DMS79 (cell line): Measurements from ENCODE around the gene MYO1B.

Experiments
- DNase-seq: peaks from one replicate; lab custom pipeline; 2025; lab: John Stamatoyannopoulos, UW

Gene MYO1B

DNA sequence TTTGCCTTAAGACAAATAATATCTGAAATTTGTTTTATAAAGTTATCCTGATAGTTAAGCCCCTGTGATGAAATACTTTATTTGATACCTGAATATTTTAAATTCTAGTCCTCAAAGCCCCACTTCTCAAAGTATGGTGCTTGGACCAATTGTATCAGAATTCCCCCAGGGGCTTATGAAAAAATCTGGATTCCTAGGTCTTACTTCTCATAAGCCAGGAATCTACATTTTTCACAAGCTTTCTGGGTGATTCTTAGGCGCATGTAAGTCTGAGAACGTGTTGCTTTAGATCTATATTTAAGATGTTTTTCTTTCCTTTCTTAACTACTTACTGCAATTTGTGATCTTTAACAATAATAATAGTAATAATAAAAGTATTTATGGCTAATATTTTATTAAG lies 53.1 kb downstream of the MYO1B start:
- DNase-seq, result no peak

DNA sequence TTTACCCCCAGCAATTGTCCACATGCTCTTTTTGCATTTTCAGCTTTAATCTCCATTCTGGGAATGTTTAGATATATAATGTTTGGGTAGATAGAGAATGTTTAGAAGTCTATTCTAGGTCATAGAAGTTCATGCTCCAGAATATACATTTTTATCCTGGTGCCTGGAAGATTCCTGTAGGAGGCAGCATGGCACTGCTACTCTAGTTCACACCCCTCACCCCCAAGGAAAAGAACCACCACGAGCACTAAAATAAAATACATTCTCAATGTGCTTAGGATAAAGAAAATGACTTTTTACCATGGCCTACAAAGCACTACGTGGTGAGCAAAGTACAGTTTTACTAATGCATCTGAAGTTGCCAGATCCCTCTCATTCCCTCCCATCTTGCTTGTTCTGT lies 53.8 kb downstream of the MYO1B start:
- no peak for DNase-seq

- no peak for DNase-seq
Observed at GRCh38 chr2:191299866-191300265, 54.7 kb downstream of the MYO1B start.

GRCh38 chr2:191301971-191302370 lies 56.8 kb downstream of the MYO1B start:
- no peak for DNase-seq

DNA sequence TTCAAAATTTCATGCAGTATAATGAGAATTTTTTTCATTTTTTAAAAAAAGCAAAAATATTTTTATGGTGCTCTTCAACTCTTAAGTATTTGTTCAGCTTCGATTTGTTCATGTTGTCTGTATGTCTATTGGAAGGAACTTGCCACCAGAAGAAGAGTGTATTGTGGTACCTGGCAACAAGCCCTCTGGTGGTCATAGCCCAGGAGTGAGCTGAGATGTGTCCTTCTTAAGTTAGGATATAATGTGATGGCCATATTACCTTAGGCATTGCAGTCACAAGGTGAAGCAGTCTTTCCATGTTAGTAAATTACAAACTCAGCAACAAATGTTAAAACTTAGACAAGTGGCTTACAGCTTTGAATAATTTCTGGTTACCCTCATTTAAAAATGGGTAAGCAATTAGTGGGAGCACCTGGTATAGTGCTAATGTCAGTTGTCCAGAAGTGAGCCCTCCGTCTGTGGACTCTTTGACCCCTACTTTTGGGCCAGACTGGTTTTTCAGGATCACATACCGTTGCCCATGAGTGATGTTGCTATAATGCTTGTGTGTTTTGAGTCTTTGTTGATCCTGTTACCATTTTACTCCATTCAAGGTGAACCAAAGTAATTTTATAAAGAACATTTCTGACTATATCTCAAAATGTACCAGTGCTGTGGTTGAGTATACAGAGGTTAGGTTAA lies 57.4 kb downstream of the MYO1B start:
- DNase-seq, result no peak

DNA sequence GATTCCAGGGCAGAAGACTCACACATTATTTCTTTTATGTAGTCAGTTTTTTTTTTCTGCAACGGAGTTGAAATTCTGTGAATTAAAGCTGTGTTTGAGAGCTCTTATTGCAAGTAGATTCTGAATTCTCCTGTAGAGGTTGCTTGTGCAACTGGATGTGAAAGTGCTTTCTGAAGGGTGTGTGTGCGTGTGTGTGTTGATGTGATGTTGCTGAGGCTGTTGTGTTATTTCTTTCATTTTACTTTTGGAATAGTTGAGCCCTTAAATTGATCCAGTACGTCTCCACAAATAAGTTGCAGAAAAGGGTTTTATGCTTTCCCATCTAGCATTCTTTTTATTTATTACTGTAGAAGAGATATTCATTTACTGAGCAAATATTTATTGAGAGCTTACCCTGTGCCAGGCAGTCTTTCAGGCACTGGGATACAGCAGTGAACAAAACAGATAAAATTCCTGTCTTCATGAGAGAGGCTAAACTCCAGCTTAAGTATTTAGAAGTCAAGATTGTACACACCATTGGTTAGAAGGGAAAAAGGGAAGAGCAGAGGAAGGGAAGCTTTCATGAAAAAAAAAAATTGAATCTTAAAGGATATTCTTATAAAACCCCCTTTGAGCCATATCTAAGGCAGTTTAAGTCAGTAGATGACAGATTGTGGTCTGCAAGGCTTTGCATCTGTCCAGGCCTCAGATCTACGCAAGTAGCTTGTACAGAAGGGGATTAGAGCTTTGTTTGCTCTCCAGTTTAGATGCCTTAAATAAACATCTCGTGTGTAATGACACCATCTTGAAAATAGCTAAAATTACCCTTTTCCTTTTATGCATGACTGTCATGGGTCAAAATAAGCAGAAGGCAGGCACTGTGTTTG lies 58.2 kb downstream of the MYO1B start:
- DNase-seq, result no peak

GRCh38 chr2:191304939-191305875 lies 60.0 kb downstream of the MYO1B start:
- no peak for DNase-seq

- DNase-seq, result no peak
Observed at GRCh38 chr2:191308026-191308425, 62.8 kb downstream of the MYO1B start.

DNA sequence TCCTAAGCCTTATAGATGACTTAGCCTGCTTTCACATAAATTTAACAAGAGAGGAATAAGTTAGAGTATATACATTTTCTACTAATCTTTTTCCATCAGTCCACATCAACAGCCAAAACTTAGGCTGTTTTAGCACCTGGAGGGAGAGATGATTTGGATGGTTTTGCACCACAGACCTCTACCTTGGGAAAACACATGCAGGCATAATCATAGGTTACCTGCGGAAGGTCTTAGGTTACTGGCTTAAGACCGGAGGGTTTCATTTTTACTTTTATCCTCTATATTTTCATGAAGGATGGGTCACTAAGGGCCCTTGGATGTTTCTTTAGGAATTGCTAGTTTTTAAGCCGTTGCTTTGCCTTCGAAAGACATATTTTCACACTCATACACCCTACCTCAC lies 66.0 kb downstream of the MYO1B start:
- DNase-seq, result no peak

DNA sequence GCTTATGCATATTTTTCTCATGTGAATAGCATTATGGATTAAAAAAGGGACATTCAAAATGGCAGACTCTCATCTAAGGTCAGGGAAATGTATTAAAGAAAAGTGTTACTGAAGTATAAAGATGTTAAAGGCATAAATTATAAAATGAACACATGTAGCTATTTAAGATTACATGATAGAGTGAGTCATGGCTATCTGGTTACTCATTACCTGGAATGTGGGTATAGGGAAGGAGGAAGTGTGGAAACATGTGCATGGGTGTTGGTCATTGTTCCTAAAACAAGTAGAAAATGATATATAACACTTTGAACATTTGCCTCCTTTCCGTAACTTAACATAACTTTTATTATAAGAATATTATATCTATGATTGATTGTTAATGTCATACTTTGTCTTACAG lies 66.4 kb downstream of the MYO1B start:
- DNase-seq, result no peak

DNA sequence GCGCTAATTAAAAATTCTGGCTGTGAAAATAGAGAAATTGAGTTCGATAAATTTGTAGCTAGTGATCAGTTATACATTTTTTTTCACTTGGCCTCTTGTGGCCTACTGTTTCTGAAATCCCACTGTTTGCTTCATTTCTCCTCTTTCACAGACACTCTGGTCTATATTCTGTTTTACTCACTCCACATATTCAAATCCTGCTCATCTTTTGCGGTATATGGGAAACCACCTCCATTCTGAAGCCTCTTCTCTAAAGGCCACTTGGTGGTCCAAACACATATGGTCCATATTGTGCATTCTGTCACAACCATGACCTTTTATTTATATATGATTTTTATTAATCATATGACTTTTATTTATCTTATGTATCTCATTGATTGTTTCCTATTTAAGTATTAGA lies 67.0 kb downstream of the MYO1B start:
- no peak for DNase-seq

GRCh38 chr2:191312662-191313061 lies 67.5 kb downstream of the MYO1B start:
- no peak for DNase-seq

- DNase-seq, result no peak
Observed at GRCh38 chr2:191314697-191315364, 69.6 kb downstream of the MYO1B start.

GRCh38 chr2:191315365-191315752 lies 70.2 kb downstream of the MYO1B start:
- no peak for DNase-seq

DNA sequence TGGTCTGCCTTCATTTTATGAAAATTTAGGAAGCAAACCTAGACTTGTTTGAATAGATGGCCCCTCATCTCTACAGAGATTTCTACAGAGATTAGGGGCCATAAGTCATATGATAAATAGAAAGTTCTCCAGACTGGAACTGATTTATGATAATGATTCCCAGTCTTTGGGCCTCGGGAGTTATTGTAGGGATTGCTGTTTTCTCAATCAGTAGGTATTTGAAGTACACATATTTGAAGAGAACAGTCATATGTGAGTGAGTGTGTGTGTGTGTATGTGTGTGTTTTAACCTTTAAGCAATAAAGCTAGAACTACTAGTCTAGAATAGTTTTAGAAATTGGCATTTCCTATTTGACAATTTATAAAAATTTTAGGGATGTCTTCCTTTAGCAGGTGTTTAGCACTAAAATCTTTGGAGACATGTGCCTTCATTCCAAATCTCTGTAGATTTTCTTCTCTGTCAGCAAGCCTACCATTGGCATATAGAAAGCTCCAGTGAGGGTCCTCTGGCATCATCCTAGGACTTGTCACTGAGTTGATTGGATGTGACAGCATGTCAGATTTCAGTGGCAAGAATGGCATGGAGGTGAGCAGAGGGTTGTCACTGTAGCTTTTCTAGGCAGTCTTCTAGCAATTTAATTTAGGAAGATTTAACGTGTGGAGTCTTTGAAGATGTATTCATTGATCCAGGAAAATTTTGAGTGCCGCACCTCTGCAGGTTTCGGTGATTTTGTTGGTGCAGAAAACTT lies 71.2 kb downstream of the MYO1B start:
- no peak for DNase-seq

- DNase-seq, result no peak
Observed at GRCh38 chr2:191318037-191318728, 73.0 kb downstream of the MYO1B start.

DNA sequence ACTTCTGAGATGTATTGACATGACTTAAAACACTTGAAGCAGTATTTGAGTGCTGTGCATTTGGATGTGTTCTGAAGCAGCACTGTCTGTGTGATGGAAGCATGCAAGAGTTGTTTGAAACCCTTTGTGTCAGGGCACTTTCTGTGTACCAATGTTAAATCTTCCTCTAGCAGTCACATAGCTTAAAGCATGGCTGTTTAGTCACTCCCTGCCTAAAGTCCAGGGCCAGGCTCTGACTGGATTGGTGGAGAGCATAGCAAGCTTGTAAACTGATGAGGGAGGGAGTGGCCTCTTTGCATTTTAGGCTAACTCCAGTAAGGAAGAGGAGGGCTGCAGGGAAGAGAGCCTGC lies 73.5 kb downstream of the MYO1B start:
- no peak for DNase-seq

- no peak for DNase-seq
Observed at GRCh38 chr2:191319186-191319585, 74.0 kb downstream of the MYO1B start.

GRCh38 chr2:191320881-191321280 lies 75.7 kb downstream of the MYO1B start:
- no peak for DNase-seq

- peak; percentile 80 for DNase-seq
Observed at GRCh38 chr2:191321861-191322662, 76.9 kb downstream of the MYO1B start.
